Suprapubic skin (tissue), 4 donors: ENCODE data around the gene P2RY13. TPM values are rescaled to one million over a fixed set of nuclear protein-coding genes. Genes with fewer than 3 reads are reported as not detected.

Experiments used
- DNase-seq, 2 donors: peaks; one replicate each; pipeline ENCODE4 v3.0.0-alpha.2; 2019; ENCODE audit warnings: low spot score in 2 of 2
- H3K27ac ChIP-seq: fragments of 200-600 bp; sonication (generic); one replicate; pipeline ENCODE4 v1.5.1; 2019
- H3K27me3 ChIP-seq: fragments of 200-600 bp; sonication (generic); one replicate; pipeline ENCODE4 v1.5.1; 2019
- H3K36me3 ChIP-seq: fragments of 200-600 bp; sonication (generic); one replicate; pipeline ENCODE4 v1.5.1; 2019
- H3K4me1 ChIP-seq: fragments of 200-600 bp; sonication (generic); one replicate; pipeline ENCODE4 v1.5.1; 2019
- H3K4me3 ChIP-seq: fragments of 200-600 bp; sonication (generic); one replicate; pipeline ENCODE4 v1.5.1; 2019; ENCODE audit warnings: mild to moderate bottlenecking
- H3K9me3 ChIP-seq: fragments of 200-600 bp; sonication (generic); one replicate; pipeline ENCODE4 v1.5.1; 2019
- EP300 ChIP-seq: sonication (generic); formaldehyde crosslinking; IDR thresholded peaks from one replicate; pipeline ENCODE4 v1.6.1; 2017; ENCODE audit warnings: antibody characterized with exemption
- POLR2A ChIP-seq, 2 donors: fragments of 450-650 bp; IDR thresholded peaks; one replicate each; pipeline ENCODE4 v1.6.1; 2017; ENCODE audit warnings: antibody characterized with exemption in 2 of 2, mild to moderate bottlenecking in 2 of 2, moderate library complexity in 2 of 2
- POLR2AphosphoS5 ChIP-seq, 3 donors: sonication (generic); formaldehyde crosslinking; IDR thresholded peaks; one replicate each; pipeline ENCODE4 v1.6.1; 2017; ENCODE audit warnings: antibody characterized with exemption in 3 of 3
- WGBS: methylation state at CpG from one replicate; pipeline ENCODE4 v1.1.5; 2018; 5-methylcytosine and 5-hydroxymethylcytosine counted together
- total RNA-seq, 4 donors: library from RNA; depleted of rRNA; stranded (reverse); fragments of >200 nt; gene quantifications; one replicate each; pipeline ENCODE4 v1.1.0, GENCODE V29; 2016
- TF ChIP-seq, protein P1 (sequence below), 2 donors: fragments of 200-600 bp in 1 of 2; fragments of 450-650 bp in 1 of 2; sonication (generic) in 1 of 2; IDR thresholded peaks; one replicate each; pipeline ENCODE4 v1.5.1; 2016 to 2019; ENCODE audit warnings: antibody characterized with exemption in 2 of 2, mild to moderate bottlenecking in 1 of 2, moderate library complexity in 1 of 2

Gene P2RY13
- total RNA-seq, 4 donors from 2014 or later = 0.53 to 3.4 (median 1.3) TPM

DNA sequence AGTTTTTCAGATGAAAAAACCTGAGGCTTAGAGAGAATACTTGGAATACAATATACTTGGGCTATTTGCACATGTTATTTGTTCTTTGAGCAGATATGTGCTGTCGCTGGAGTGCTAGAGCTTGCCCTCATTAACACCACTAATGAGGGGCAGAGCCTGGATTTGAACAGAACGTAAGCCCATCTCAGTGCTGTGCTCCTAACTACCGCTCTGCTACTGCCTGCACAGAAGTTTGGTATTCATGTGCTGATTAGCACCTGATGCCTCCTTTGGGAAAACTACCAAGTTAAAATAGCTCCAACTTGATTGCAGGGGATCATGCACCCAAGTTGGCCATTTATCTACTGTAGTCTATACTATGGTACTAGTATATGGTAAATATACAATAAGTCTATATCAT is 16.4 kb downstream of the P2RY13 start:
- no peak for DNase-seq
- Histone ChIP-seq H3K4me3 (no peak overlapping the region), H3K9me3 (no peaks in the 10 kb centered on the region), H3K27ac (no peak overlapping the region), H3K36me3 (no peaks in the 10 kb centered on the region), H3K27me3 (no peaks in the 10 kb centered on the region), H3K4me1 (peaks cover 23% of the 10 kb centered on the region)
- 94% methylated on average over 3 of the region's 3 CpGs for WGBS
- no peak for TF ChIP-seq POLR2A (IDR thresholded peaks at IDR 0.05)
- no peak for TF ChIP-seq EP300
- TF ChIP-seq, protein P1, sequence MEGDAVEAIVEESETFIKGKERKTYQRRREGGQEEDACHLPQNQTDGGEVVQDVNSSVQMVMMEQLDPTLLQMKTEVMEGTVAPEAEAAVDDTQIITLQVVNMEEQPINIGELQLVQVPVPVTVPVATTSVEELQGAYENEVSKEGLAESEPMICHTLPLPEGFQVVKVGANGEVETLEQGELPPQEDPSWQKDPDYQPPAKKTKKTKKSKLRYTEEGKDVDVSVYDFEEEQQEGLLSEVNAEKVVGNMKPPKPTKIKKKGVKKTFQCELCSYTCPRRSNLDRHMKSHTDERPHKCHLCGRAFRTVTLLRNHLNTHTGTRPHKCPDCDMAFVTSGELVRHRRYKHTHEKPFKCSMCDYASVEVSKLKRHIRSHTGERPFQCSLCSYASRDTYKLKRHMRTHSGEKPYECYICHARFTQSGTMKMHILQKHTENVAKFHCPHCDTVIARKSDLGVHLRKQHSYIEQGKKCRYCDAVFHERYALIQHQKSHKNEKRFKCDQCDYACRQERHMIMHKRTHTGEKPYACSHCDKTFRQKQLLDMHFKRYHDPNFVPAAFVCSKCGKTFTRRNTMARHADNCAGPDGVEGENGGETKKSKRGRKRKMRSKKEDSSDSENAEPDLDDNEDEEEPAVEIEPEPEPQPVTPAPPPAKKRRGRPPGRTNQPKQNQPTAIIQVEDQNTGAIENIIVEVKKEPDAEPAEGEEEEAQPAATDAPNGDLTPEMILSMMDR (IDR thresholded peaks at IDR 0.05) = no peak
- no peak for TF ChIP-seq POLR2AphosphoS5 (IDR thresholded peaks at IDR 0.05)

GRCh38 chr3:151309566-151309965 is 19.8 kb downstream of the P2RY13 start:
- Histone ChIP-seq H3K27ac (no peak overlapping the region), H3K27me3 (no peaks in the 10 kb centered on the region), H3K36me3 (no peaks in the 10 kb centered on the region), H3K4me1 (peaks cover 45% of the 10 kb centered on the region), H3K4me3 (no peak overlapping the region), H3K9me3 (no peaks in the 10 kb centered on the region)
- WGBS = 97% methylated on average over 2 of the region's 2 CpGs
- TF ChIP-seq, protein P1 (IDR thresholded peaks at IDR 0.05) = no peak
- TF ChIP-seq POLR2AphosphoS5 (IDR thresholded peaks at IDR 0.05) = no peak
- no peak for TF ChIP-seq EP300
- TF ChIP-seq POLR2A (IDR thresholded peaks at IDR 0.05) = no peak
- no peak for DNase-seq

GRCh38 chr3:151307583-151308488 is 21.5 kb downstream of the P2RY13 start:
- H3K27me3 ChIP-seq = no peaks in the 10 kb centered on the region
- no peaks in the 10 kb centered on the region for H3K9me3 ChIP-seq
- no peak for DNase-seq
- TF ChIP-seq EP300 = no peak
- TF ChIP-seq POLR2AphosphoS5 (IDR thresholded peaks at IDR 0.05) = no peak
- no peak for TF ChIP-seq POLR2A (IDR thresholded peaks at IDR 0.05)
- TF ChIP-seq, protein P1 (IDR thresholded peaks at IDR 0.05) = no peak
- H3K36me3 ChIP-seq = no peaks in the 10 kb centered on the region
- 86% methylated on average over 1 of the region's 1 CpG for WGBS
- H3K4me1 ChIP-seq = peaks cover 49% of the 10 kb centered on the region
- no peak overlapping the region for H3K4me3 ChIP-seq
- peak overlapping the region; percentile 84 for H3K27ac ChIP-seq

DNA sequence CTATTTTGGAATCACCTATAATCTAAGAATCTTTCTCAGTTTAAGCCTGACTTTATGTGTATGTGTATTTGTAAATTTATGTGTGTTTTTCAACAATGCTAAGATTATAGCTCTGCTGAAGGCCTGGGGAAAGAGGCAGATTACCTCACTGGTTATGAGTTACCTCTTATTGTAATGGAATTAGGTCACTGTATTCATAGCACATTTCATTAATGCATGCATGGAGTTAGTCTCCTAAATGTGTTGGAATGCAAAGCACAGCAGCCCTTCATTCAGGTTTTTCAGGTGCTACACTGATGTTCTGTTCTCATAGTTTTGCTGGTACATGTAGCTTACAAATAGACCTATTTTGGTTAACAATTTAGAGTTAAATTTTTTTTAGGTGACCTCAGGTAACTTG is 22.2 kb downstream of the P2RY13 start:
- no peaks in the 10 kb centered on the region for H3K9me3 ChIP-seq
- H3K27ac ChIP-seq = peak overlapping the region; percentile 84
- no peak overlapping the region for H3K4me3 ChIP-seq
- no peak for DNase-seq
- TF ChIP-seq POLR2A (IDR thresholded peaks at IDR 0.05) = no peak
- peaks cover 49% of the 10 kb centered on the region for H3K4me1 ChIP-seq
- H3K36me3 ChIP-seq = no peaks in the 10 kb centered on the region
- H3K27me3 ChIP-seq = no peaks in the 10 kb centered on the region

DNA sequence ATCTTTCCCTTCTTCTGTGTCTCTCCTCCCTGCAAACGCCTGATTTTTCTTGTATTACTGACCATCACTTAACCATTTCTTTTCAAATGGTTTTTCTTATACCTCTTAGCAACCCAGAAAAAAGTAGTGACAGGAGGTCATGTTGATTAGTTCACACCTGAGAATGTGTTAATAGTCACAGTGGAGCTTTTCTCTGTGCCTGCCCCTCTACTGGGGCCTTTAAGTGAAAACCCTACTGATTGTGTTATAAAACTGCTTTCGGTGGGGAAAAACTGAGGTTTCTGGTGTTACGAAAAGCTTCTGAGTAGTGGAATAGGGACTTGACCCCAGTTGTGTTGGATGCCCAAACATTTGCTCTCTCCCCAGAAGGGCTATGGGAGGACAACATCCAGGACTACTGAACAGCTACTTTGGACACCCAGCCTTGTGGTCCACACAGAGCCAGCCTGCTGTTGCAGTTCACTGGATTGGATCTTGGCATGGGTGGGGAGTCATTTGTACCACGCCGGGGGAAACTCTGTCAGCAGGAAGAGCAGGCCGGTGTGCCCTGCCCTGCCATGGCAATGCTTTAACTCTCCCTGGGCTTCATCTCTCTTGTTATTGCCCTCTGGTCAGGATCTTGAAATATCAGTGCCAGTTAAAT is 23.1 kb downstream of the P2RY13 start:
- peaks cover 49% of the 10 kb centered on the region for H3K4me1 ChIP-seq
- H3K4me3 ChIP-seq = no peak overlapping the region
- H3K27ac ChIP-seq = peak overlapping the region; percentile 84
- no peaks in the 10 kb centered on the region for H3K9me3 ChIP-seq
- 73% methylated on average over 6 of the region's 6 CpGs for WGBS
- no peaks in the 10 kb centered on the region for H3K27me3 ChIP-seq
- no peaks in the 10 kb centered on the region for H3K36me3 ChIP-seq
- no peak for DNase-seq
- TF ChIP-seq POLR2AphosphoS5 (IDR thresholded peaks at IDR 0.05) = no peak
- no peak for TF ChIP-seq POLR2A (IDR thresholded peaks at IDR 0.05)
- TF ChIP-seq EP300 = no peak
- TF ChIP-seq, protein P1 (IDR thresholded peaks at IDR 0.05) = no peak
